ENCODE data around the gene PLA2G2D. TPM values are rescaled to one million over a fixed set of nuclear protein-coding genes. Genes with fewer than 3 reads are reported as not detected.

PLA2G2D gene
- total and polyA plus RNA-seq, 12 donors: not detected

- TF ChIP-seq POLR2A (IDR thresholded peaks at IDR 0.05) (no peak), CTCF (IDR thresholded peaks at IDR 0.05) (no peak)
- WGBS, 4 donors: 48 to 67% (median 56%) methylated on average over 3 to 4 of the region's 4 CpGs
- DNase-seq: no peak
- no peaks in the 10 kb centered on the region for H3K9me3 ChIP-seq (replicated peaks in 1 of 3)
- H3K27me3 ChIP-seq: no peaks in the 10 kb centered on the region
- H3K4me1 ChIP-seq (replicated peaks in 1 of 2): no peaks in the 10 kb centered on the region
- no peak overlapping the region for H3K4me3 ChIP-seq
- no peak overlapping the region for H3K27ac ChIP-seq
- H3K36me3 ChIP-seq (replicated peaks in 1 of 2): no peaks in the 10 kb centered on the region
- intact Hi-C loops (cut with DNase I): loop anchor here in 1 of 2 donors (10.0 kb wide), 1 partner anchor 85 kb away; no protein-coding TSS in a partner anchor
Observed at GRCh38 chr1:20109223-20109856, 10.0 kb downstream of the PLA2G2D start.

- intact Hi-C loops (cut with DNase I): loop anchor here in 1 of 2 donors (10.0 kb wide), 1 partner anchor 86 kb away; no protein-coding TSS in a partner anchor
- TF ChIP-seq POLR2A (IDR thresholded peaks at IDR 0.05) (no peak), CTCF (IDR thresholded peaks at IDR 0.05) (no peak)
- H3K4me1 ChIP-seq (replicated peaks in 1 of 2): no peaks in the 10 kb centered on the region
- peak in 5 of 7 donors; percentile 17 to 49 (median 29) for DNase-seq
- H3K4me3 ChIP-seq: no peak overlapping the region
- H3K36me3 ChIP-seq (replicated peaks in 1 of 2): no peaks in the 10 kb centered on the region
- H3K27me3 ChIP-seq: no peaks in the 10 kb centered on the region
- H3K9me3 ChIP-seq (replicated peaks in 1 of 3): no peaks in the 10 kb centered on the region
- WGBS, 4 donors: 32 to 39% (median 34%) methylated on average over 5 of the region's 5 CpGs
- no peak overlapping the region for H3K27ac ChIP-seq
Observed at GRCh38 chr1:20108366-20109123, 10.8 kb downstream of the PLA2G2D start.

GRCh38 chr1:20107796-20108195 is 11.5 kb downstream of the PLA2G2D start:
- no peaks in the 10 kb centered on the region for H3K36me3 ChIP-seq (replicated peaks in 1 of 2)
- no peak overlapping the region for H3K27ac ChIP-seq
- no peak for DNase-seq
- intact Hi-C loops (cut with DNase I): loop anchor here in 1 of 2 donors (10.0 kb wide), 1 partner anchor 87 kb away; no protein-coding TSS in a partner anchor
- TF ChIP-seq CTCF (IDR thresholded peaks at IDR 0.05) (no peak), POLR2A (IDR thresholded peaks at IDR 0.05) (no peak)
- WGBS, 4 donors: 57 to 65% (median 61%) methylated on average over 4 of the region's 4 CpGs
- H3K4me3 ChIP-seq: no peak overlapping the region
- H3K4me1 ChIP-seq (replicated peaks in 1 of 2): no peaks in the 10 kb centered on the region
- H3K9me3 ChIP-seq (replicated peaks in 1 of 3): no peaks in the 10 kb centered on the region
- H3K27me3 ChIP-seq: no peaks in the 10 kb centered on the region

GRCh38 chr1:20107351-20107750 is 12.0 kb downstream of the PLA2G2D start:
- H3K36me3 ChIP-seq (replicated peaks in 1 of 2): no peaks in the 10 kb centered on the region
- H3K9me3 ChIP-seq (replicated peaks in 1 of 3): no peaks in the 10 kb centered on the region
- intact Hi-C loops (cut with DNase I): loop anchor here in 1 of 2 donors (10.0 kb wide), 1 partner anchor 87 kb away; no protein-coding TSS in a partner anchor
- no peak for DNase-seq
- H3K4me3 ChIP-seq: no peak overlapping the region
- TF ChIP-seq POLR2A (IDR thresholded peaks at IDR 0.05): no peak
- H3K4me1 ChIP-seq (replicated peaks in 1 of 2): no peaks in the 10 kb centered on the region
- H3K27ac ChIP-seq: no peak overlapping the region
- 45 to 67% (median 57%) methylated on average over 3 to 4 of the region's 4 CpGs for WGBS, 4 donors
- H3K27me3 ChIP-seq: peaks cover 1% of the 10 kb centered on the region
